TTC549 (cell line): Measurements from ENCODE around the gene EXOSC10.

Experiments
- FAIRE-seq: peaks from 2 replicates; lab custom pipeline; 2012; peaks lifted over from hg19 to GRCh38; lab: Jason Lieb, UNC

EXOSC10 gene

DNA sequence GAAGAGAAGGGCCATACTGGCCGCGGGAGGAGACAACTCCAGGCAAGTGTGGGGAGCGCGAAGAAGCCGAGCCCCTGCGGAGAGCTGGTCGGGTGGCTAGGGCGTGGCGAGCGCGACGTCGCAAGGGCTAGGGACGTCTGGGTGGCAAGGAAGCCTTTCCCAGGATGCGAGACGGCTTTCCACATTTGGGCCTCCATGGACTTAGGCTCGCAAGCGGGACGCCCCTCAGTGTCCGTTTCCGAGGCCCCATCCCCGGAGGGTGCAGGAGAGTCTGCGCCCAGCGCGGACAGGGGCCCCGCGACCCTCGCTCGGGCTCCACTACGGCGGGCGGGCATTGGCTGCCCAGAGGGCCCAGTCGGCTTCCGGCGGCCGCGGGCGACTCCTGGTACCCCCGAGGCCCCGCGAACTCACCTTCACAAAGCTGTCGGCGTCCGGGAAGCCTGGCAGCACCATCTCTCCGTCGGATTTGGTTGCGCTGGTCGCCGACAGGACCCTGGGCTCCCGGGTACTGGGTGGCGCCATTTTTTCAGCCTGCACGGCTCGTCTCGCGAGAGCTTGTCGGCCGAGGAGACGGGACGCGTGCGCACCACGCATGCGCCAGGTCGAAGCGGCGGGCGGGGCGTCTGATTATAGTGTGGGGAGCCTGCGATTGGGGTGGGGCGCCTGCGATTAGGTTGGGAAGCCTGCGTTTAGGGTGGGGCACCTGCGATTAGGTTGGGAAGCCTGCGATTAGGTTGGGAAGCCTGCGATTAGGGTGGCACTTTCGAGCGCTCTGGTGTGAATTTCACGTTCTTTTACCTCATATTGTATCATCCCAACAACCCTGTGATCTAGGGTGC is at the start of gene EXOSC10:
Gene EXOSC10 (minus strand): TSS at position 560 of the 839 bp plus-strand sequence. CDS start 38 bp downstream, at position 522.
- FAIRE-seq, result no peak

DNA sequence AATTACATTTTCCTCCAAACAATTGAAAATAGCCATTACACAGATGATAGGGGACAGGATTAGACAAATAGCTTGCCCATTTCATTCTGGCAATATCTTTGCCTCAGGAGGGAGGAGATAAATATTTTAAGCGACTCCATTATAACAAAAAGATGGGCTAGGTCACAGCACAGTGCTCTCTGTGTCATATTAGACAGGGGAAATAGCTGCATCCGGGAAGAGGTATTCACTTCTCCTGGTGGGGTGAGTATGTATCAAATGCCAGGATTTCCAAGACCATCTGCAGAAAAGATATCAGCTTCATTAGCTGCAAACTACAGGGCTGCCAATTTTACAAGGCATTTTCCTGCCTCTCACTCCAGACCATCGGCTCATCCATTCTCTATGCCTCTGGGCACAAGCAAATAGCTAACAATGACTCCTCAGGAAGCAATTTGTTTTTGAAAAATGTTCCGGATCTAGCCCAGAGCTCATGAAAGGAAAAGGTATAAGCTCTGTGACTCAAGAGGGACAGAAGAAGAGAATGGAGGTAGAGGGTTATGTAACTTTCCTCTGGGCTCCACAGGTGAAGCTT is 47.6 kb upstream of the EXOSC10 start:
- FAIRE-seq, result no peak

DNA sequence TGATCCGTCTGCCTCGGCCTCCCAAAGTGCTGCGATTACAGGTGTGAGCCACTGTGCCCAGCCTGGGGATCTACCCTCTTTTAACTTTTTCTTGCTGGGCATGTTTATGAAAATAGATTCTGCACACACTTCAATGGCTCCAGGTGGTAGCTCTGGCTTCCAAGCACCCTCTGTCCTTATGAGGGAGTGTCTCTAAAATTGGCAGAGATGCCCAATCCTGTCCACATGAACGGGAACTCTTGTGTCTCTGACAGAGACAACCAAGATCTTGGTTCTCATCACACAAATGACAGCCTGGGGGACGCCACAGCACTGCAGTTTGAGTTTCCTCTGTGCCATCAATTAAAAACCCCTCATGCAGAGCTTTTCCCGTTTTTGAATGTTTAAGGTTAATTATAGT is 46.1 kb upstream of the EXOSC10 start:
- FAIRE-seq, result no peak

DNA sequence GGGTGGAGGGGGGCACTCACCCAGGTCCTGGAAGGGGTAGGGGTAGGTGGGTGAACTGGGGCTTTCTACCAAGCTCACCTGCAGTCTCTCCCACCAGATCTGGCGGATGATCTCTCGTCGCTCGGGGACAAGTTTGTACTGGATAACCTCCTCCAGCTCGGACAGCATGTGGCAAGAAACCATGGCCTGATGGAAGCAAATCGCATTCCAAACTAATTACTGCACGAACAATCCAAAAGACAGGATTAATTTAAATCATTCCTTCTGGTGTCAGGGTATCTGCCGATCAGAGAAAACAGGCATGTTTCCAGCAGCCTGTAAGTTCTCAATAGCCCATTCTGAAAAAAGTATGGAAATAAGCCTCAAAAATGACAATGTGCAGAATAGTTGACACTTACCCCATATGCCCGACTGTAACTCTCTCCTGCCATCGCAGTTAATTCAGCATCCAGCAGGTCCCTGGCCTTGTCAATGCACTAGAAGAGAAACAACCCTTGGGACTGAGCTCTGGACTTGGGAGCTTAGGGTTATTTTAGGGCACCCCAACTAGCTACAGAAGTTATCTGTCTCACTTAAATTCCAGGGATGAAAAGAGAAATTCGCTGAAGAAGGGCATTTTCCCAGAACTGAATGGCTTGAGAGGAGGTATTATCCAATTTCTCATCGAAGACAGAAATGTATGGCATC is 45.0 kb upstream of the EXOSC10 start:
- no peak for FAIRE-seq

DNA sequence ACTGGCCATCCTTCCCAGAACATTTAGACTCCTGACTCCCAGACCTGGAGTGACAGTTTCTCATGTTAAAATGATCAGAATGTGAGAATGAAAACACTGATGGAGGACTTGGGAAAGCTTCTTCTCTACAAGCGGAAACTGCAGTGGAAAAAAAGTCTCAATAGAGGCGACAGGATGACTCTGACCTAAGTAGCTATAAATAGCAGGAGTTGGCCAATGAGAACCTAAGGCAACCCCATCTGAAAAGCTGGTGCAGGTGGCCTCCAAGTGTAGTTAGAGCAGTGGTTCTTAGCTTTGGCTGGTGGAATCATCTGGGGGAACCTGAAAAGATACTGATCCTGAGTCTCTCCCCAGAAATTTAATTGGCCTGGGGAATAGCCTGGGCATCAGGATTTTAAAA is 44.2 kb upstream of the EXOSC10 start:
- no peak for FAIRE-seq

DNA sequence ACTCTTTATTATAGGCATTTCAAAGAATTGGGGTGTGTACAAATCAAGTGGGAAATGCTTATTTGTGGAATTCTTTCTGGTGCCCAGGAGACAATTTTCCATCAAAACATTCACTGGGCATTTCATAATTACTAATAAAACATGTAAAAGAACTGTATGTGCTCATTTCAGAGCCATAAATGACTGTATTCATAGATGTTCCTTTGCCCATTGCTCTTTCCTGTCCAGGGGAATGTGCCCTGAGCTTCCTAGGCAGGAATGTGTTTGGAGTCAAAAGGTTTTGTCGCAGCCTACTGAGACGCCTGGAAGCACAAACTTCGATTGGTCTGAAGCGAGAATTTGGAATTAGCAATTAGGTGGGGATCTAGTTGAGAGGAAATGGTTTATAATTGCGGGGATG is 43.7 kb upstream of the EXOSC10 start:
- no peak for FAIRE-seq

DNA sequence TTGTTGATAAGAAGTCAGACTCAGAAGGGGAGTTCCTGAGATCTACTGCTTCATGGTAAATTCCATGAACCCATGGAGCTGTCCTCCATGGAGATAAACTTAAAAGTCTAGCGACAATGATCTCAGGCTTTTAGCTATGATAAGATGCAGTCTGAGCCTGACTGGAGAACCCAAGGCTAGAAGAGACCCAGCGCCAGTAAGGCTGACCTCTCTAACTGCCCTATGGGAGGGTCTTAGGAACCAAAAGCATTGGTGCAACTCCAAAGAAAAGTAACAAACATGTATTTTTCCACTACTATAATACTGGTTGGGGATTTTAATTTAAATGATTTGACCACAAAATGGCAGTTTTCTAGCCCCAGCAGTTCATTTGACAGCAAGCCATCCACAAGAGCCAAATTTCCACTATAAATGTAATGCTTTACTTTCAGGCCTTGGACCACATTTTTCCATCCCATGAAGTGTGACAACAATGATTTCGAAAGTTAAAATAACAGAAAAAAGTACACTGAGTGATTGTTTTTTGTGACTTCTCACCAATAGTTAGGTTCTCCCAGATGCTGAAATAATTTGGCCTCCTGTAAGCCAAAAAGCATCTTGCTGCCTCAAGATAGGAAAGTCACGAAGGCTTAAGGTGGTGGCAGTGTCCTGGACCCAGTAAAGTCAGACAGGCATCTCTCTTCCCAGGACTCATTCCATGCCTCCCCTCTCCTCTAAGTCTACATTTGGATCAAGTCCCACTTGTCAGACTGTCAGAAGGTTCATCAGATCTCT is 43.1 kb upstream of the EXOSC10 start:
- no peak for FAIRE-seq

DNA sequence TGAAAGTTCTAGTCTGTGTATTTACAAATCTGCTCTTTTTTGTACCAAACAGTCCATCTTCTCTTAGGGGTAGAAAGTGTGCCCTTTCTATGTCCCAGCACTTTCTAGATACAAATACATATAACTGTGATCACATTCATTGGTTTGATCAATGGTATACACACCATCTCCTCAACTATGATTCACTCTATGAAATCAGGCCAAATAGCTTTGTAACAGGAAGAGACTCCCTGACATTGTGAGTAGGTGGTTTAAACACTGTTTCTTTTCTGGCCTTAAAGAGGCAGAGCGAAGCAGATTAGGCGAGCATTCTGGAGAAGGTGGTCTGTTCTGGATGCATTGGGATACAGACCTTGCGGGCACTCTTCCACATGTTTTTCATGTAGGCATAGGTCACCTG is 39.3 kb upstream of the EXOSC10 start:
- FAIRE-seq, result no peak

DNA sequence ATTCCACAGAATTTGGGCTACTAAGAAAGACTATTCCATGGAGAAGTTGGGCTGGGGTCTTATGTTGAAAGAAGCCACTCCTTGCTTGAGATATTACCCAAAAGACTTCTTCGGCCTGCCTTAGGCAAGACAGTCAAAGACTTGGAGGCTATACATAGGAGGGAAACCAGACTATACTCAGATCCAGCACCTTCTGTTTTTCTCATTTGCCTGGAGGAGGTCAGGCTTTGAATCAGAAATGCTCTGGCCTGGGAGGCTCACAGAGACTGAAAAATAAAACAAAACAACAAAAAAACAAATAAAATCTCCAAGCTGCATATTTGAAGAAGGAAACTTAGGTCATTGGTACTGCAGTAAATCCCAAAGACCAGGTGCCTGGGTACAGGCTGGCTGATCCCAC is 38.4 kb upstream of the EXOSC10 start:
- no peak for FAIRE-seq

DNA sequence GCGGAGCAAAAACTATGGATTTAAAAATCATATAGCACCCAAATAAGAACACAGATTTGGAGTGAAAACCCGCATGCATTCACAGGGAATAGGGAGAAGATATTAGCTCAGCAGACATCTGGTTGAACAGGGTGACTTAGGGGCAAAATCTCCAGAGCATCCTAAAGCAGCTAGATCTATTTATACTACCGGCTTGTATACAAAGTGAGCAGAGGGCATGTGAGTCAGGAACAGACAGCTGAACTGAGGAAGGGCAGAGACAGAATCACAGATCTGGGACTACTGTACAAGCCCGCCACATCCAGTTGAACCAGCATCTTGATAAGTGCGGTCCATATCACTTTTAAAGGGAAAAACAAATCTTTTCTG is 35.2 kb upstream of the EXOSC10 start:
- no peak for FAIRE-seq

DNA sequence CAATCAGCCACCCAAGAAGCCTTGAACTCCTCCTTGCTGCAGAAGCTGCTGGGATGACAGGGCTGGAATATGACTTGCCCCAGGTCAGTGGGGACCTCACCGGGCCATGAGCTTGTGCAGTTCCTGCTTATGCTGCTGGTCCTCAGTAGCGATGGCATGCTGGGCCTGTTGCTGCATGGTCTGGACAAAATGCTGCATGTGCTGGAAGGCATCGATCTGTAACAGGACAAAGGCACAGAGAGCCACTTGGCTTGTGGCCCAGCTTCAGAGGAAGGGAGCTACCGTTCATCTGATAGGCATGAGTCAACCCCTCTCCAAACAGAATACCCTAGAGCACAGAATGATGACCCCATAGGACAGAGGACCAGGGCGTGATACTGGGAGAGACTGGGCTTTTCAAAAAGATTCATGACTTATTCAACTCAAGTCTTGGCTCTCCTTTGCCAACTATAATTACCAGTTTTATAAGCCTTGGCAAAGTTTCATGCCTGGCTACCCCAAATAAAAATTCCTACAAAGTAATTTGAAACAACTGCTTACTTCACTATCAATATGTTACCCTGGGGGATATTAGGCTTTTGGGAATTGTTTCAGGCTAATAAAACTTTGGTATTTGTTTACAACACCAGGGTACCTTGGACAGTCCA is 34.7 kb upstream of the EXOSC10 start:
- FAIRE-seq, result no peak

DNA sequence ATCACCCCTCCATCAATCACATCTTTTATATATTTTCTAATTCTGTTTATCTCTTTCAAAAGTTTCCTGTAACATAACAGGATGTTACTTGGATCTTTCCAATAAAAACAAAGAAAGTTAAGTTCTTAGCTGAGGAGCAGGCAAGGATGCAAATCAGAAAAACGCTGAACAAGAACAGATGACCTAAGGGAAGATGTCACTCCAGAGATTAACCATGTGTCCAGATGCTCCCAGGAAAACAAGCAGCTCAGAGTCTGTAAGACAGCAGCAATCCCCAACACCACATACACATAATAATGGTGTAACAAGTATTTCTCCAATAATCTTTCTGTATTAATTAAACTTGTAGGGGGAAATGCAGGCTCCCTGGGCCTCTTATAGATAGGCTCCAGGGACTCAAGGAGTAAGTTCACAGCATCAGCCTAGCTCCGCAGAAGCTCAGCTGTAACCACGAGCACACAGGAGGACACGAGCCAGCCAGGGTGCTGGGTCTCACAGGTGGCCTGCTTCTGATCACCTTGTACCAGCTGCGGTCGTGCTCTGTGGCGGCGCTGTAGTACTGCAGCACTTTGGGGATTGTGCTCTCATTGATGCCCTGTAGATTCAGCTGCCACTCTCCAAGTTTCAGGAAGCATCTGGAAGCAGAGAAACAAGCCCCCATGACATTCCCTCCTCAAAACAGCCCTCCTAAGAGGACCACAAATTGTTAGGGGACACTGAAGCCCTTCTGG is 33.1 kb upstream of the EXOSC10 start:
- no peak for FAIRE-seq

DNA sequence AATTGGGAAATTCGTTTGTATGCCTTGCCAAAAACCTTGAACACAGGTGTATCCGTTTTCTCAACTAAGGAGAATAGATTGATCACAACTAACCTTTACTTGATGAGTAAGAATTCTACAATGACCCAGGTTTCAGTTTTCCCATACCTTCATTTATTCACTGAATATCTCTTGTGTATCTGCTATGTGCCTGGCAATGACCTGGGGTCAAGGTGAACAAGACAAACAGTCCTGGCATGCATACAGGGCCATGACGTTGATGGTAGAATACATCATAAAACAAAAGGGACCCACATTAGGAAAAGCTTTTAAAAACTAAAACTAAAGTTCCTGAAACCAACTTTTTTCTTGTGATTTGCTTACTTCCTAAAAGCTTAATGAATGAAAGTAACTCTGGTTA is 32.1 kb upstream of the EXOSC10 start:
- no peak for FAIRE-seq

DNA sequence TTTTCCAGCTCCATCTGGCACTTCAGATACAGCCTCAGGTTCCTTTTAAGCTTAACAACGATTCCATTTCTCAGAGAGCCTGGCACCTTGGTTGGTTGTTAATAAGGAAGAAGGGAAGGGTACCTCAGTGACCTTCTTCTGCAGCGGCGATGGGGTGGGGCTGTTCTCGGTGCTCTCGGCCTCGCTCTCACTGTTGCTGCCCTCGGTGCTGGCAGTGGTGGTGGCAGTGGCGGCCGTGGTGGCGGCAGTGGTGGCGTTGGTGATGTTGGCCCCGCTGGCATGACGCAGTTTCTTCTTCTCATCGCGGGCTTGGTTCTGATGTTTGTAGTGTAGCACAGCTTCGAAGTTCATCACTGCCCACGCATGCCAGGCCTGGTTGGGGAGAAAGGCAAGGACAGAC is 30.7 kb upstream of the EXOSC10 start:
- no peak for FAIRE-seq

DNA sequence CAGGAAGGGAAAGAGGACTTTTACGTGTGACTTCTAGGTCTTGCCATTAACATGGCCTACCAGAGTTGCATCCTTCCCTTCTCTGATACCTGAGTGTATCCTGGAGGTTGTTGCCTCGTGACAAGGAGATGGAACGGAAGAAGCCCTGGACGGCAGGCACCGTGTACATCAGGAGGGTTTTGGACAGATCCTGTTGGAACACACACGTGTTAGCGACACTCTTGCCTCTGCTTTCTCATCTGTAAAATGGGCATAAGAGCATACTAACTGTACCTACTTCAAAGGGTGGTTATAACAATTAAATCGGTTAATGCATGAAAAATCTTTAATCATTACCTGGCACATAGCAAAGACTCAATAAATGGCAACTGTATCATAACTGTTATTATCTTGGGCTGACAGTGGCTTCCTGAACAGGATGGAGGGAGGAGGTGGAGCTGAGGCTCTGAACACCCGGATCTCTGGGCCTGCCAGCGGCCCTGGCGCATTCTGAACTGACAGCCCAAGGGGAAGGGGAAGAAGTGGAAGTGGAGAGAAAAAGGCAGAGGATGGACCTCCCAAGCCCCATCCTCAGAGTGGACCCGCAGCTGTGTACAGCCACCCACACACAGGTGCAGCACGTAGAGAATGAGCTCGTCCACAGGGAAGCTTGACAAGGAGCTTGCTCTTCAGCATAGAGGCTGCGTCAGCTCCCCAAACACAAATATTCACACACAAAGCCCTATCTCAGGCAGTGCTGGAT is 30.2 kb upstream of the EXOSC10 start:
- FAIRE-seq, result no peak

DNA sequence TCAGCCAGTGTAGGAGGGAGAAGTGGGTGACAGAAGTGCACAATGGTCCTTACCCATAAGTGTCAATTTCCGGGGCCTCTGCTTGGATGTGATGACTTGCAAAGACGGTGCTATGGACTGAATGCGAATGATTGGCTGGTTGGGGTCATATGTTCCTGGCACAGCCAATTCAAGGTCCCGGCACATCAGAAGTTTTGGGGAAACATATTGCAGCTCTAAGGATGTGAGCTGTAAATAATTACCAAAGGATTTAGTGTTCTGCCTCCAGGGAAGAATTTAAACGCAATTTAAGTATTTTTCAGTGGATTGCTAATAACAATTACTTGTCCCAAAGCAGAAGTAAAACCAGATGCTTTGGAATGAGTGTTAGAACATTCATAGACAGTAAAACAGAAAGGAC is 26.9 kb upstream of the EXOSC10 start:
- FAIRE-seq, result no peak

DNA sequence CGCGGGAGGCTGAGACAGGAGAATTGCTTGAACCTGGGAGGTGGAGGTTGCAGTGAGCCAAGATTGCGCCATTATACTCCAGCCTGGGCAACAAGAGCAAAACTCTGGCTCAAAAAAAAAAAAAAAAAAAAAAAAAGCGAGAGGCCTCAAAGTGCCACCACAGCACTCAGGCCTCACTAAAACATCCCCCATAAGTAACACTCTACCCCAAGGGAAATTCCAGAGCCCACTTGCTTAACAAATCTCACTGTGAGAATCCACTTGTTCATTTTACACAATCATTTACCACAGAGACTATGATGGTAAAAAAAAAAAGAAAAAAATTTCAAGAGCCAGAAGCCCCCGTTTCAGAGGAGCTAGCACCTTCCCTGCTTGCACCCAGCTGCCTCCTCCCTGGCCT is 26.3 kb upstream of the EXOSC10 start:
- no peak for FAIRE-seq

DNA sequence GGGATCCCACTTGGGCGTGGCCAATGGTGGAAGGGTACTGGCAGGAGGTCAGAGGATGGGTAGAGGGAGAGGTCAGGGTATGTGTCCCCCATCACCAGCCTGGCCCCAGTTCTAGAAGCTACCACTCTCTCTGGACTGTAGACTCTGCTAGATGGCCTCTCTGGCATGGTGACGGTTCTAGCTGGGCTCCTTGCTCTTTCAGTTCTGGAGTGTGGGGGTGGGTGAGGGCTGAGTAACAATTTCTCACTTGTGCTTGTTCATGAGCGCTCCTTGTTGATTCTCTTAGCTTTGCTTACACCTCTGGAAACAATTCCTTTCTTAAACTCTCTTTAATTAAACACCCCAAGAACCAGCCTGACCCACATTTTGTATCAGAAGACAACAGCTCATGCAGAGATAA is 25.3 kb upstream of the EXOSC10 start:
- no peak for FAIRE-seq

DNA sequence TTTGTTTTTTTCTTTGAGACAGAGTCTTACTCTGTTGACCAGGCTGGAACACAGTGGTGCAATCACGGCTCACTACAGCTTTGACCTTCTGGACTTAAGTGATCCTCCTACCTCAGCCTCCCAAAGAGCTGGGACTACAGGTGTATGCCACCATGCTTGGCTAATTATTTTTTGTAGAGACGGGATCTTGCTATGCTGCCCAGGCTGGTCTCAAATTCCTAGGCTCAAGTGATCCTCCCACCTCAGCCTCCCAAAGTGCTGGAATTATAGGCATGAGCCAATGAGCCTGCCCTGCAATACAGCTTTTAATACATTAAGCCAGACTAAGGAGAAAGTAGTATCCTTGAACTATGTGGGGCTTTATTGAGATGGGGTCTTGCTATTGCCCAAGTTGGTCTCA is 16.6 kb upstream of the EXOSC10 start:
- FAIRE-seq, result no peak

DNA sequence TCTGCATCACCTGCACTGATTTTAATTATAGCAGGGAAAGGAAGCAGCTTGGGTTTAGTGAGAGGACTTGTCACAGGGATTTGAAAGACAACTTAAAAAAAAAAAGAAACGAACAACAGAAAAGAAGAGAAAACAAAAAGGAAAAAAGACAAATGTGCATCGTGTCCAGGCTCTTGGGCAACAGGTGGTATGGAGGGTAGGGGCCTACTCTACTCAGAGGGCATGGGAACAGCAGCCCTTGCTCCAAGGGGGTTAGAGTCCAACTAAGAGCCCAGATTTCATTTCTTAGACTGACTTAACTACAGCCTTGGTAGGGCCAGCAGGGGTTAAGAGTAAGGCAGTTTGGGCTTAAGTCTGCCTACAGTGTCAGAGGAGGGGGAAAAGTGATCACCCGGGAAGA is 15.3 kb upstream of the EXOSC10 start:
- no peak for FAIRE-seq
